Measurements from ENCODE around the gene NR2F6. TPM values are rescaled to one million over a fixed set of nuclear protein-coding genes. Genes with fewer than 3 reads are reported as not detected.
"Not testable (repeated sequence)": the region's sequence is repeated elsewhere in the genome, so short reads cannot be mapped to it uniquely, and the experiment has no call there.

NR2F6 gene
- total and polyA plus RNA-seq, 2 experiments from 2014 or later: 64.0 to 209 TPM

- H3K4me1 Mint-ChIP-seq; DNase-seq (ENCODE audit: low spot score); H3K4me2 ChIP-seq; H3K27ac ChIP-seq (ENCODE audit: low read depth); H3K9me3 Mint-ChIP-seq; ATAC-seq; H3K4me3 Mint-ChIP-seq; H3K4me1 ChIP-seq (ENCODE audit: insufficient read depth); H3K27me3 ChIP-seq (ENCODE audit: insufficient read depth); H3K79me2 ChIP-seq (replicated peaks; ENCODE audit: insufficient read depth); H3K4me3 ChIP-seq; H3K27ac Mint-ChIP-seq; H2AFZ ChIP-seq; H4K20me1 ChIP-seq (replicated peaks; ENCODE audit: insufficient read depth); H3K27me3 Mint-ChIP-seq (ENCODE audit: insufficient read depth, low read depth, poor library complexity); H3F3A ChIP-seq (replicated peaks; ENCODE audit: low read depth); H3K9me2 ChIP-seq (ENCODE audit: insufficient read depth): not testable (repeated sequence)
- peaks cover 44% of the 10 kb centered on the region for H3K36me3 Mint-ChIP-seq (ENCODE audit: low read depth)
- H3K36me3 ChIP-seq (ENCODE audit: insufficient read depth): peaks cover 13% of the 10 kb centered on the region
These were observed 54.0 kb downstream of the NR2F6 start for GRCh38 chr19:17191736-17192135.

DNA sequence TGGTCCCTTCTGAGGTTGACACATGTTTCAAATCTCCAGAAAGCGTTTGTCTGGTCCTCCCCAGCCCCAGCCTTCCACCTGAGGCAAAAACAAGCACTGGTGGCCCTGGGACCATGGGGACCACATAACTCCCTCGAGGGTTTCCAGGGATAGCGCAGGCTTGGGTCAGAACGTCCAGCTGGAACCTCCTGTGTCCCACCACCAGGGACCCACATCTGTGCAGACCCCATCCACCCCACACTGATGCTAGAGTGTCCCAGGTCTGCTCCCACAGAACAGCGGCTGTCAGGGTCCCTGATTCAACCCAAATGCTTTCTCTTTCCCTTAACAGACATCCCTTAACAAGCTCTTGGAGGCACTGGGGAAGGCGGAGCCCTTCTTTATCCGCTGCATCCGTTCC is 60.1 kb downstream of the NR2F6 start:
- Histone ChIP-seq H3K27ac (ENCODE audit: low read depth) (no peak overlapping the region), H3K4me1 (ENCODE audit: insufficient read depth) (no peaks in the 10 kb centered on the region), H3K9me2 (ENCODE audit: insufficient read depth) (no peaks in the 10 kb centered on the region), H3K36me3 (ENCODE audit: insufficient read depth) (peaks cover 4% of the 10 kb centered on the region; the same call in 1 of the 2 replicates), H3K79me2 (replicated peaks; ENCODE audit: insufficient read depth) (no peaks in the 10 kb centered on the region), H3K27me3 (ENCODE audit: insufficient read depth) (no peaks in the 10 kb centered on the region), H2AFZ (no peak overlapping the region), H3F3A (replicated peaks; ENCODE audit: low read depth) (peaks cover 6% of the 10 kb centered on the region), H3K4me2 (no peak overlapping the region), H4K20me1 (replicated peaks; ENCODE audit: insufficient read depth) (no peaks in the 10 kb centered on the region; the same call in none of the 2 replicates), H3K4me3 (no peak overlapping the region)
- no peak overlapping the region for H3K4me3 Mint-ChIP-seq
- no peak overlapping the region for H3K27ac Mint-ChIP-seq
- H3K27me3 Mint-ChIP-seq (ENCODE audit: insufficient read depth, low read depth, poor library complexity): peaks cover 12% of the 10 kb centered on the region
- peaks cover 34% of the 10 kb centered on the region for H3K36me3 Mint-ChIP-seq (ENCODE audit: low read depth)
- H3K4me1 Mint-ChIP-seq: peaks cover 11% of the 10 kb centered on the region
- H3K9me3 Mint-ChIP-seq: no peaks in the 10 kb centered on the region
- DNase-seq (ENCODE audit: low spot score) (no peak), ATAC-seq (no peak)
- TF ChIP-seq NANOG (IDR thresholded peaks at IDR 0.05; ENCODE audit: borderline replicate concordance) (no peak), EZH2phosphoT487 (IDR thresholded peaks at IDR 0.05; ENCODE audit: unreplicated experiment) (no peak), ZNF331 (CRISPR knock-in tag; IDR thresholded peaks at IDR 0.05; ENCODE audit: low read depth) (no peak), ETS1 (IDR thresholded peaks at IDR 0.05) (no peak), STAT1 (IDR thresholded peaks at IDR 0.05; ENCODE audit: unreplicated experiment) (no peak), EZH2 (IDR thresholded peaks at IDR 0.05; ENCODE audit: low read depth, unreplicated experiment) (no peak), JUNB (IDR thresholded peaks at IDR 0.05; ENCODE audit: unreplicated experiment) (no peak), POLR2AphosphoS5 (IDR thresholded peaks at IDR 0.05; ENCODE audit: low read depth) (no peak)
- TF ChIP-seq, protein P1, sequence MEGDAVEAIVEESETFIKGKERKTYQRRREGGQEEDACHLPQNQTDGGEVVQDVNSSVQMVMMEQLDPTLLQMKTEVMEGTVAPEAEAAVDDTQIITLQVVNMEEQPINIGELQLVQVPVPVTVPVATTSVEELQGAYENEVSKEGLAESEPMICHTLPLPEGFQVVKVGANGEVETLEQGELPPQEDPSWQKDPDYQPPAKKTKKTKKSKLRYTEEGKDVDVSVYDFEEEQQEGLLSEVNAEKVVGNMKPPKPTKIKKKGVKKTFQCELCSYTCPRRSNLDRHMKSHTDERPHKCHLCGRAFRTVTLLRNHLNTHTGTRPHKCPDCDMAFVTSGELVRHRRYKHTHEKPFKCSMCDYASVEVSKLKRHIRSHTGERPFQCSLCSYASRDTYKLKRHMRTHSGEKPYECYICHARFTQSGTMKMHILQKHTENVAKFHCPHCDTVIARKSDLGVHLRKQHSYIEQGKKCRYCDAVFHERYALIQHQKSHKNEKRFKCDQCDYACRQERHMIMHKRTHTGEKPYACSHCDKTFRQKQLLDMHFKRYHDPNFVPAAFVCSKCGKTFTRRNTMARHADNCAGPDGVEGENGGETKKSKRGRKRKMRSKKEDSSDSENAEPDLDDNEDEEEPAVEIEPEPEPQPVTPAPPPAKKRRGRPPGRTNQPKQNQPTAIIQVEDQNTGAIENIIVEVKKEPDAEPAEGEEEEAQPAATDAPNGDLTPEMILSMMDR (conservative IDR thresholded peaks at IDR 0.05; ENCODE audit: low read depth in 2 of 2): no peak
- TF ChIP-seq, protein P2, sequence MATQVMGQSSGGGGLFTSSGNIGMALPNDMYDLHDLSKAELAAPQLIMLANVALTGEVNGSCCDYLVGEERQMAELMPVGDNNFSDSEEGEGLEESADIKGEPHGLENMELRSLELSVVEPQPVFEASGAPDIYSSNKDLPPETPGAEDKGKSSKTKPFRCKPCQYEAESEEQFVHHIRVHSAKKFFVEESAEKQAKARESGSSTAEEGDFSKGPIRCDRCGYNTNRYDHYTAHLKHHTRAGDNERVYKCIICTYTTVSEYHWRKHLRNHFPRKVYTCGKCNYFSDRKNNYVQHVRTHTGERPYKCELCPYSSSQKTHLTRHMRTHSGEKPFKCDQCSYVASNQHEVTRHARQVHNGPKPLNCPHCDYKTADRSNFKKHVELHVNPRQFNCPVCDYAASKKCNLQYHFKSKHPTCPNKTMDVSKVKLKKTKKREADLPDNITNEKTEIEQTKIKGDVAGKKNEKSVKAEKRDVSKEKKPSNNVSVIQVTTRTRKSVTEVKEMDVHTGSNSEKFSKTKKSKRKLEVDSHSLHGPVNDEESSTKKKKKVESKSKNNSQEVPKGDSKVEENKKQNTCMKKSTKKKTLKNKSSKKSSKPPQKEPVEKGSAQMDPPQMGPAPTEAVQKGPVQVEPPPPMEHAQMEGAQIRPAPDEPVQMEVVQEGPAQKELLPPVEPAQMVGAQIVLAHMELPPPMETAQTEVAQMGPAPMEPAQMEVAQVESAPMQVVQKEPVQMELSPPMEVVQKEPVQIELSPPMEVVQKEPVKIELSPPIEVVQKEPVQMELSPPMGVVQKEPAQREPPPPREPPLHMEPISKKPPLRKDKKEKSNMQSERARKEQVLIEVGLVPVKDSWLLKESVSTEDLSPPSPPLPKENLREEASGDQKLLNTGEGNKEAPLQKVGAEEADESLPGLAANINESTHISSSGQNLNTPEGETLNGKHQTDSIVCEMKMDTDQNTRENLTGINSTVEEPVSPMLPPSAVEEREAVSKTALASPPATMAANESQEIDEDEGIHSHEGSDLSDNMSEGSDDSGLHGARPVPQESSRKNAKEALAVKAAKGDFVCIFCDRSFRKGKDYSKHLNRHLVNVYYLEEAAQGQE (IDR thresholded peaks at IDR 0.05; ENCODE audit: unreplicated experiment): no peak

Data from GM23338 (cell line).